ENCODE results near the gene SLC66A2. TPM values are rescaled to one million over a fixed set of nuclear protein-coding genes. Genes with fewer than 3 reads are reported as not detected.

Gene SLC66A2
- total and polyA plus RNA-seq, 8 donors: 17.3 to 69.8 (median 24.4) TPM

- Histone ChIP-seq H3K4me1 (no peaks in the 10 kb centered on the region), H3K27me3 (no peaks in the 10 kb centered on the region), H3K36me3 (peaks cover 0 to 66% of the 10 kb centered on the region in 2 donors), H3K4me3 (no peak overlapping the region), H3K9me3 (peaks cover 0 to 11% of the 10 kb centered on the region in 2 donors), H3K27ac (no peak overlapping the region)
- intact Hi-C loops (cut with DNase I): no loop called here
- no peak for TF ChIP-seq CTCF (IDR thresholded peaks at IDR 0.05)
- DNase-seq (no peak), ATAC-seq (no peak)
Observed at GRCh38 chr18:79916128-79916494, 35.3 kb downstream of the SLC66A2 start.

- Histone ChIP-seq H3K4me3 (no peak overlapping the region), H3K9me3 (peaks cover 0 to 11% of the 10 kb centered on the region in 2 donors), H3K27ac (no peak overlapping the region), H3K27me3 (no peaks in the 10 kb centered on the region), H3K36me3 (peaks cover 0 to 66% of the 10 kb centered on the region in 2 donors), H3K4me1 (no peaks in the 10 kb centered on the region)
- DNase-seq: no peak
- ATAC-seq: no peak
- intact Hi-C loops (cut with DNase I): no loop called here
- no peak for TF ChIP-seq CTCF (IDR thresholded peaks at IDR 0.05)
Observed at GRCh38 chr18:79915161-79916127, 36.0 kb downstream of the SLC66A2 start.

- Histone ChIP-seq H3K4me3 (no peak overlapping the region), H3K27ac (no peak overlapping the region), H3K27me3 (no peaks in the 10 kb centered on the region), H3K9me3 (peaks cover 0 to 11% of the 10 kb centered on the region in 2 donors), H3K4me1 (no peaks in the 10 kb centered on the region), H3K36me3 (peaks cover 0 to 66% of the 10 kb centered on the region in 2 donors)
- no peak for ATAC-seq
- DNase-seq: no peak
- intact Hi-C loops (cut with DNase I): no loop called here
- TF ChIP-seq CTCF (IDR thresholded peaks at IDR 0.05): no peak
Observed at GRCh38 chr18:79914614-79915160, 36.8 kb downstream of the SLC66A2 start.

- H3K9me3 ChIP-seq: peaks cover 0 to 11% of the 10 kb centered on the region in 2 donors
Observed at GRCh38 chr18:79912994-79913831, 38.2 kb downstream of the SLC66A2 start.

More at GRCh38 chr18:79912994-79913831, 38.2 kb downstream of the SLC66A2 start:
- H3K27ac ChIP-seq: no peak overlapping the region
- no peaks in the 10 kb centered on the region for H3K27me3 ChIP-seq
- peaks cover 0 to 55% of the 10 kb centered on the region in 2 donors for H3K36me3 ChIP-seq
- no peak overlapping the region for H3K4me3 ChIP-seq
- ATAC-seq (no peak), DNase-seq (no peak)
- no peak for TF ChIP-seq CTCF (IDR thresholded peaks at IDR 0.05)
- intact Hi-C loops (cut with DNase I): no loop called here
- H3K4me1 ChIP-seq: no peaks in the 10 kb centered on the region

All from left lung (tissue), 10 donors.